Measurements from ENCODE around the gene PRSS8. TPM values are rescaled to one million over a fixed set of nuclear protein-coding genes. Genes with fewer than 3 reads are reported as not detected.

PRSS8 gene
- total and polyA plus RNA-seq, 3 experiments from 2014 or later = not detected

DNA sequence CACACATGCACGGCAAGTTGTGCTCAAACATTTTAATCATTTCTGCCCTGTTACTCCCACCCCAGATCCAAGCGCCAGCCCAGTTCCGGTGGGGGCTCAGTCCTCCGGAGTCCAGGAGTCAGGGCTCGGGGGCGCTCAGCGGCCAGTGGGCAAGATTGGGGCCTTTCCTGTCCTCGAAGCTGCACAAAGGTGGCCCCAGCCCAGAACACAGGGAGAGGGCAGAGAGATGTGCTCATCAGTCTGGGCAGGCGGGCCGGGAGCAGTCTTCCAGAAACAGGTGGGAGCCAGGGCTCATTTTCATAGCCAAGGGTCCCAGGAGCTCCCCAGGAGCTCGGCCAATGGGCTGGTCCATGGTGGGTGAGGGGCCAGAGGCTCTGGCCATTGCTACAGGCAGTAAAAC lies 4.1 kb downstream of the PRSS8 start:
- ChIA-PET CTCF (interaction anchor here (2.0 kb wide), 1 partner anchor 11 kb away, joined by 9 read pairs; no protein-coding TSS in a partner anchor), POLR2A (interaction anchor here (1.1 kb wide), 1 partner anchor 14 kb away, joined by 3 read pairs; the partner anchor contains the start of gene KAT8)
- no peaks in the 10 kb centered on the region for H3K27me3 ChIP-seq (ENCODE audit: insufficient read depth, low read length, poor library complexity, severe bottlenecking)
- no peak overlapping the region for H3K27ac Mint-ChIP-seq
- DNase-seq = no peak
- no peak overlapping the region for H3K4me3 Mint-ChIP-seq
- H3K4me1 Mint-ChIP-seq = peaks cover 0 to 2% (median 0%) of the 10 kb centered on the region in 3 donors
- H3K4me1 ChIP-seq (ENCODE audit: insufficient read depth, low read length) = no peaks in the 10 kb centered on the region
- no peaks in the 10 kb centered on the region for H3K9me3 Mint-ChIP-seq
- H3K27me3 Mint-ChIP-seq = peaks cover 0 to 2% of the 10 kb centered on the region in 2 donors
- H3K27ac ChIP-seq (ENCODE audit: low read depth, low read length) = no peak overlapping the region
- no peak overlapping the region for H3K4me3 ChIP-seq (ENCODE audit: low read length)
- H3K36me3 ChIP-seq (ENCODE audit: insufficient read depth, low read length) = peaks cover 5% of the 10 kb centered on the region
- H3K36me3 Mint-ChIP-seq = peaks cover 0 to 65% (median 11%) of the 10 kb centered on the region in 3 donors
- no peaks in the 10 kb centered on the region for H3K9me3 ChIP-seq (ENCODE audit: low read length)

- no peaks in the 10 kb centered on the region for H3K9me3 Mint-ChIP-seq
- POLR2A ChIA-PET = interaction anchor here (1.1 kb wide), 1 partner anchor 14 kb away, joined by 3 read pairs; the partner anchor contains the start of gene KAT8
- Histone ChIP-seq H3K4me3 (ENCODE audit: low read length) (no peak overlapping the region), H3K27me3 (ENCODE audit: insufficient read depth, low read length, poor library complexity, severe bottlenecking) (no peaks in the 10 kb centered on the region), H3K9me3 (ENCODE audit: low read length) (no peaks in the 10 kb centered on the region), H3K36me3 (ENCODE audit: insufficient read depth, low read length) (peaks cover 5% of the 10 kb centered on the region), H3K27ac (ENCODE audit: low read depth, low read length) (no peak overlapping the region), H3K4me1 (ENCODE audit: insufficient read depth, low read length) (no peaks in the 10 kb centered on the region)
- DNase-seq = no peak
- H3K27me3 Mint-ChIP-seq = peaks cover 0 to 2% of the 10 kb centered on the region in 2 donors
- CTCF ChIA-PET = interaction anchor here (1.0 to 2.0 kb wide), 2 partner anchors 11 to 15 kb away, joined by 3 to 9 read pairs; no protein-coding TSS in a partner anchor
- peaks cover 0 to 71% (median 13%) of the 10 kb centered on the region in 3 donors for H3K36me3 Mint-ChIP-seq
- peaks cover 0 to 2% (median 0%) of the 10 kb centered on the region in 3 donors for H3K4me1 Mint-ChIP-seq
- H3K4me3 Mint-ChIP-seq = no peak overlapping the region
- H3K27ac Mint-ChIP-seq = peak overlapping the region in 1 of 8 donors; percentile 36
Measured at GRCh38 chr16:31130899-31131298, 4.6 kb downstream of the PRSS8 start.

GRCh38 chr16:31130336-31130891 lies 5.1 kb downstream of the PRSS8 start:
- no peak for DNase-seq
- Histone ChIP-seq H3K9me3 (ENCODE audit: low read length) (no peaks in the 10 kb centered on the region), H3K27me3 (ENCODE audit: insufficient read depth, low read length, poor library complexity, severe bottlenecking) (no peaks in the 10 kb centered on the region), H3K27ac (ENCODE audit: low read depth, low read length) (no peak overlapping the region), H3K4me3 (ENCODE audit: low read length) (no peak overlapping the region), H3K4me1 (ENCODE audit: insufficient read depth, low read length) (no peaks in the 10 kb centered on the region), H3K36me3 (ENCODE audit: insufficient read depth, low read length) (peaks cover 5% of the 10 kb centered on the region)
- Mint-ChIP-seq H3K9me3 (no peaks in the 10 kb centered on the region), H3K27me3 (peaks cover 0 to 2% of the 10 kb centered on the region in 2 donors), H3K36me3 (peaks cover 0 to 74% (median 15%) of the 10 kb centered on the region in 3 donors), H3K27ac (no peak overlapping the region), H3K4me3 (no peak overlapping the region), H3K4me1 (peaks cover 0 to 2% (median 0%) of the 10 kb centered on the region in 3 donors)
- POLR2A ChIA-PET = interaction anchor here (1.1 kb wide), 1 partner anchor 13 kb away, joined by 3 read pairs; the partner anchor contains the start of gene KAT8
- CTCF ChIA-PET = interaction anchor here (0.8 to 3.8 kb wide), 4 partner anchors 9 to 16 kb away, joined by 3 to 21 read pairs (median 6); no protein-coding TSS in a partner anchor

GRCh38 chr16:31129568-31130335 lies 5.8 kb downstream of the PRSS8 start:
- Mint-ChIP-seq H3K9me3 (no peaks in the 10 kb centered on the region), H3K4me1 (peaks cover 0 to 2% (median 0%) of the 10 kb centered on the region in 3 donors), H3K4me3 (no peak overlapping the region), H3K27me3 (peaks cover 0 to 2% of the 10 kb centered on the region in 2 donors), H3K36me3 (peaks cover 0 to 80% (median 15%) of the 10 kb centered on the region in 3 donors), H3K27ac (no peak overlapping the region)
- ChIA-PET CTCF (interaction anchor here (0.8 to 3.8 kb wide), 2 partner anchors 10 to 13 kb away, joined by 3 to 21 read pairs; no protein-coding TSS in a partner anchor), POLR2A (interaction anchor here (0.6 to 1.3 kb wide), 2 partner anchors 12 to 229 kb away, joined by 3 to 6 read pairs; partner anchors contain the start of gene KAT8)
- no peak overlapping the region for H3K4me3 ChIP-seq (ENCODE audit: low read length)
- DNase-seq = no peak
- H3K27ac ChIP-seq (ENCODE audit: low read depth, low read length) = peak overlapping the region; percentile 47
- H3K4me1 ChIP-seq (ENCODE audit: insufficient read depth, low read length) = no peaks in the 10 kb centered on the region
- no peaks in the 10 kb centered on the region for H3K27me3 ChIP-seq (ENCODE audit: insufficient read depth, low read length, poor library complexity, severe bottlenecking)
- H3K36me3 ChIP-seq (ENCODE audit: insufficient read depth, low read length) = peaks cover 5% of the 10 kb centered on the region
- no peaks in the 10 kb centered on the region for H3K9me3 ChIP-seq (ENCODE audit: low read length)

GRCh38 chr16:31128711-31129567 lies 6.6 kb downstream of the PRSS8 start:
- ChIA-PET CTCF (interaction anchor here (3.8 kb wide), 1 partner anchor 13 kb away, joined by 21 read pairs; no protein-coding TSS in a partner anchor), POLR2A (interaction anchor here (0.6 to 1.3 kb wide), 2 partner anchors 11 to 229 kb away, joined by 3 to 6 read pairs; partner anchors contain the start of gene KAT8)
- Mint-ChIP-seq H3K9me3 (no peaks in the 10 kb centered on the region), H3K4me1 (peaks cover 0 to 1% (median 0%) of the 10 kb centered on the region in 3 donors), H3K27ac (no peak overlapping the region), H3K4me3 (no peak overlapping the region), H3K36me3 (peaks cover 0 to 85% (median 15%) of the 10 kb centered on the region in 3 donors), H3K27me3 (peaks cover 0 to 2% of the 10 kb centered on the region in 2 donors)
- no peaks in the 10 kb centered on the region for H3K9me3 ChIP-seq (ENCODE audit: low read length)
- H3K4me1 ChIP-seq (ENCODE audit: insufficient read depth, low read length) = no peaks in the 10 kb centered on the region
- H3K36me3 ChIP-seq (ENCODE audit: insufficient read depth, low read length) = peaks cover 5% of the 10 kb centered on the region
- H3K27ac ChIP-seq (ENCODE audit: low read depth, low read length) = peak overlapping the region; percentile 61
- H3K4me3 ChIP-seq (ENCODE audit: low read length) = no peak overlapping the region
- DNase-seq = no peak
- H3K27me3 ChIP-seq (ENCODE audit: insufficient read depth, low read length, poor library complexity, severe bottlenecking) = no peaks in the 10 kb centered on the region

GRCh38 chr16:31127182-31127581 lies 8.3 kb downstream of the PRSS8 start:
- CTCF ChIA-PET = interaction anchor here (3.8 kb wide), 1 partner anchor 15 kb away, joined by 21 read pairs; no protein-coding TSS in a partner anchor
- POLR2A ChIA-PET = interaction anchor here (1.2 kb wide), 1 partner anchor 10 kb away, joined by 5 read pairs; the partner anchor contains the start of gene KAT8
- no peak overlapping the region for H3K4me3 ChIP-seq (ENCODE audit: low read length)
- no peaks in the 10 kb centered on the region for H3K9me3 ChIP-seq (ENCODE audit: low read length)
- Mint-ChIP-seq H3K36me3 (peaks cover 0 to 78% (median 17%) of the 10 kb centered on the region in 3 donors), H3K4me1 (no peaks in the 10 kb centered on the region), H3K9me3 (no peaks in the 10 kb centered on the region), H3K27me3 (no peaks in the 10 kb centered on the region), H3K27ac (no peak overlapping the region), H3K4me3 (no peak overlapping the region)
- H3K4me1 ChIP-seq (ENCODE audit: insufficient read depth, low read length) = no peaks in the 10 kb centered on the region
- no peaks in the 10 kb centered on the region for H3K27me3 ChIP-seq (ENCODE audit: insufficient read depth, low read length, poor library complexity, severe bottlenecking)
- no peak overlapping the region for H3K27ac ChIP-seq (ENCODE audit: low read depth, low read length)
- peaks cover 8% of the 10 kb centered on the region for H3K36me3 ChIP-seq (ENCODE audit: insufficient read depth, low read length)
- no peak for DNase-seq

- Histone ChIP-seq H3K9me3 (ENCODE audit: low read length) (no peaks in the 10 kb centered on the region), H3K36me3 (ENCODE audit: insufficient read depth, low read length) (peaks cover 14% of the 10 kb centered on the region), H3K4me1 (ENCODE audit: insufficient read depth, low read length) (no peaks in the 10 kb centered on the region), H3K27ac (ENCODE audit: low read depth, low read length) (no peak overlapping the region), H3K4me3 (ENCODE audit: low read length) (no peak overlapping the region), H3K27me3 (ENCODE audit: insufficient read depth, low read length, poor library complexity, severe bottlenecking) (no peaks in the 10 kb centered on the region)
- no peak overlapping the region for H3K27ac Mint-ChIP-seq
- no peak for DNase-seq
- H3K9me3 Mint-ChIP-seq = no peaks in the 10 kb centered on the region
- H3K4me3 Mint-ChIP-seq = no peak overlapping the region
- no peaks in the 10 kb centered on the region for H3K4me1 Mint-ChIP-seq
- peaks cover 0 to 75% (median 20%) of the 10 kb centered on the region in 3 donors for H3K36me3 Mint-ChIP-seq
- ChIA-PET CTCF (no interaction called here), POLR2A (no interaction called here)
- no peaks in the 10 kb centered on the region for H3K27me3 Mint-ChIP-seq
Measured at GRCh38 chr16:31125844-31126243, 9.7 kb downstream of the PRSS8 start.
